Activated CD4-positive, alpha-beta T cell treated with anti-CD3 and anti-CD28 coated beads, Interleukin-2, Interleukin-4, amounts not matched to agents 100 ng/mL and 50 ng/mL, durations not matched to agents 16 hours and 8 hours (primary cell): Measurements from ENCODE around the gene PACS1.

Experiments used
- DNase-seq: peaks from one replicate; pipeline ENCODE4 v3.0.0-alpha.2; 2020; ENCODE audit warnings: low spot score

Gene PACS1

GRCh38 chr11:66187453-66187852, 117.4 kb downstream of the PACS1 start:
- no peak for DNase-seq

- DNase-seq, result no peak
Measured at GRCh38 chr11:66188580-66188979, 118.5 kb downstream of the PACS1 start.

- no peak for DNase-seq
Measured at GRCh38 chr11:66189031-66189745, 119.1 kb downstream of the PACS1 start.

- no peak for DNase-seq
Measured at GRCh38 chr11:66190786-66191185, 120.7 kb downstream of the PACS1 start.

- DNase-seq, result no peak
Measured at GRCh38 chr11:66192181-66192863, 122.2 kb downstream of the PACS1 start.

- no peak for DNase-seq
Measured at GRCh38 chr11:66194391-66194790, 124.3 kb downstream of the PACS1 start.

GRCh38 chr11:66195867-66196266, 125.8 kb downstream of the PACS1 start:
- no peak for DNase-seq

- DNase-seq, result no peak
Measured at GRCh38 chr11:66203847-66204246, 133.8 kb downstream of the PACS1 start.

GRCh38 chr11:66204412-66204811, 134.3 kb downstream of the PACS1 start:
- DNase-seq, result no peak

GRCh38 chr11:66207816-66208215, 137.7 kb downstream of the PACS1 start:
- no peak for DNase-seq

GRCh38 chr11:66211100-66211499, 141.0 kb downstream of the PACS1 start:
- DNase-seq, result no peak

GRCh38 chr11:66216911-66217310, 146.8 kb downstream of the PACS1 start:
- DNase-seq, result no peak

GRCh38 chr11:66218036-66218435, 148.0 kb downstream of the PACS1 start:
- DNase-seq, result no peak

GRCh38 chr11:66218846-66219620, 149.0 kb downstream of the PACS1 start:
- DNase-seq, result no peak

GRCh38 chr11:66219846-66220565, 149.9 kb downstream of the PACS1 start:
- DNase-seq, result no peak

GRCh38 chr11:66220566-66220935, 150.5 kb downstream of the PACS1 start:
- no peak for DNase-seq

GRCh38 chr11:66221012-66221411, 150.9 kb downstream of the PACS1 start:
- no peak for DNase-seq

GRCh38 chr11:66221726-66222236, 151.7 kb downstream of the PACS1 start:
- no peak for DNase-seq

- DNase-seq, result peak; percentile 95
Measured at GRCh38 chr11:66222358-66223149, 152.5 kb downstream of the PACS1 start.

- DNase-seq, result no peak
Measured at GRCh38 chr11:66224226-66224855, 154.3 kb downstream of the PACS1 start.

- DNase-seq, result no peak
Measured at GRCh38 chr11:66225066-66225465, 155.0 kb downstream of the PACS1 start.
